Fibroblast of gingiva (primary cell): ENCODE measurements around the gene XPR1.

Source experiments
- DNase-seq: peaks from one replicate; pipeline ENCODE4 v3.0.0-alpha.2; 2011; ENCODE audit warnings: low read depth

XPR1 gene

DNA sequence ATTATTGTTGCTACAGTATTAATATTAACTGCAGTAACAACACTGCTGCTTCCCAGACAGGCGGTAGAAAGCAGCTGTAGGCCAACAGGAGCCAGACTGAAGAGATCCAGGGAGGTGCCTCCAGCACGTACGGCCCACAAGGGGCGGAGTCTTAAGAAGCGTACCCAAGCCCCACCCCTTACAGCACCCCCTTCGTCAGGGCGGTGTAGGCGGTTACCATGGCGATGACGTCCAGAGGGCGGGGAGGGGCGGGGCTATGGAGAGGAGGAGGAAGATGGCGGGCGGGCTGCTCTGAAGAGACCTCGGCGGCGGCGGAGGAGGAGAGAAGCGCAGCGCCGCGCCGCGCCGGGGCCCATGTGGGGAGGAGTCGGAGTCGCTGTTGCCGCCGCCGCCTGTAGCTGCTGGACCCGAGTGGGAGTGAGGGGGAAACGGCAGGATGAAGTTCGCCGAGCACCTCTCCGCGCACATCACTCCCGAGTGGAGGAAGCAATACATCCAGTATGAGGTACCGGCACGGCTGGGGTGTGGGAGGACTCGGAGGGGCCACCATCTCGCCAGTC, at the start of gene XPR1:
TSS of gene XPR1 (plus strand) at position 257 of the 560 bp plus-strand sequence. CDS start at position 437, 180 bp downstream.
- peak; percentile 99 for DNase-seq

DNA sequence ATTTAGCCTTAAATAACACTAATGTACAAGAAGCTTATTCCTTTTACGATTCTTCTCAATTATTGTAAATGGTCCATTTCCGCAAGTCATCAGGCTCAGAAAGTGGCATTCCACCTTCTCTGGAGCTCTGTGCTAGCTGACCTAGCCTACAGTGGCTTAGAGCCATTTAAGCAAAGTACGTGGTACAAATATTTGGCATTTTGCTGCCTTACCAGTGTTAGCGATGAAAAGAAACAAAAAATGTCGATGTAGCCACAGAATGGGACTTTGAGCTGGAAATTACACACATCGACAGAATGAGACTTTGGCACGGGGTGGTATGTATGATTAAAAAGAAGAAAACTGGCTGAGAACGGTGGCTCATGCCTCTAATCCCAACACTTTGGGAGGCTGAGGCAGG, 47.0 kb upstream of the XPR1 start:
- no peak for DNase-seq

DNA sequence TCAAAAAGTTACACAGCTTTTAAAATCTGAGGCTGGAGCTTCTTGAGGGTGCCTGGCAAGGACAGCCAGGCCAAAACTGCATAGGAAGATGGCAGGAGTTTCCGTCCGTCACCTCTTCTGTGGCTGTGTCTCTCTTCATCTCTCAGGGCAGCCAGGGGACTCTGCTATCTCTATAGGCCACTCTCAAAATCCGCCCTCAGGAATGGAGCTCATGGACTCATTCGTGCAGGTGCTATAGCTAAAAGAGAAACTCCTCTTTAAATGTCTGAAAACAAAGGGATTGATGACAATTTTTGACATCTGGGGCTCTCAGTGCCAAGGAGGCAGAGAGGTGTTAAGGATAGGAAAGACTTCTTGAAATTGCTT, 45.8 kb upstream of the XPR1 start:
- DNase-seq = no peak

DNA sequence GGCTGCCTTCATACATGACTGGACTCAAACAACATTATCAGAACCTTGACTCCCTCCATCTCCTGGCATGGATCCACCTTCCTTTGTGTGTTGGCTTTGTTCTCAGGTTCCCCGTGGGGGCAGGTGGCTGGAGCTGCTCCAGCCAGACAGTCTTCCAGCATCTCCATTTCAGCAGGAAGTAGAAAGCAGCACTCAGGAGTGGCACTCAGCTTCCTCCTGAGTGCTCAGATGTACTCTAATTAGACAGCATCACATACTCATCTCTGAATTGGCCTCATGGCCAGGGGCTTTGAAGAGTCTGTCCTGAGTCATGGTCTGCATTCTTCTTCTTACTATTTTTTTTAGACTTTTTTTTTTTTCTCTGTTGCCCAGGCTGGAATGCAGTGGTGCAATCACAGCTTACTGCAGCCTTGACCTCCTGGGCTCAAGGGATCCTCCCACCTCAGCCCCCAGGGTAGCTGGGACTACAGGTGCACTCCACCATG, 45.1 kb upstream of the XPR1 start:
- peak; percentile 21 for DNase-seq

DNA sequence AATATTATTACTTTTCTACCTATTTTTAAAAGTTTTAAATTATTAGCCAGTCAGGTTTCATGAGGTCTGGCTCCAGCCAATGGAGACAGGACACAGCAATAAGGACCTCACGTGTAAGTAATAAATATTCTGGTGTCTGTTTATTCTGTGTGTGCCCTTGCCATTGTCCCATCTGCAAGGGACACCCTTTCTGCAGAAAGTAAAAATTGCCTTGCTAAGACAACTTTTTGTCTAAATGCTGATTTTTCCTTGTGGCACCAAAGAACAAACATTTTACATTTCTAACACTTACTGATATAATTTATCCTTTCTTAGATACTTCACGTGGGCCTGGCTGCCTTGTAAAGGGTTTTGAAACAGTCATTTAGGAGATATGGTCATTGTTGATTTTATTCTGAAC, 43.7 kb upstream of the XPR1 start:
- DNase-seq = no peak

DNA sequence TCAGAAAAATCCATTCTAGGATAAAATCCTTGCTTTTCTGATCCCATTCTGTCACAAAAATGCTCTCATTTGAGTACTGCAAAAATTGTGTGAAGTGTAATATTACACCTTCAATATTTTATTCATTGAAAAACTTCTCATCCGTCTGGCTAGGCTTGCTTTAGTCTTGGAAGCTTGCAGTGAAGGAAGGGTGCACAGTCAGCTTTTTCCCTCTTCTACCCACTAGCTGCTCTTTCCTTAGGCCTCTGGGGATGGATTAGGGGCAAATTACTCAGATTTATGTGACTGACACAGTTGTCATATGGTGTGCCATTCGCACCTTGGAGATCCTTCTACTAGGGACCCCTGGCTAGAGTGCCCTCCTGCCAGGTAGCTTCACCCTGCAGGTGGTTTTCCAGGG, 40.9 kb upstream of the XPR1 start:
- DNase-seq = no peak

DNA sequence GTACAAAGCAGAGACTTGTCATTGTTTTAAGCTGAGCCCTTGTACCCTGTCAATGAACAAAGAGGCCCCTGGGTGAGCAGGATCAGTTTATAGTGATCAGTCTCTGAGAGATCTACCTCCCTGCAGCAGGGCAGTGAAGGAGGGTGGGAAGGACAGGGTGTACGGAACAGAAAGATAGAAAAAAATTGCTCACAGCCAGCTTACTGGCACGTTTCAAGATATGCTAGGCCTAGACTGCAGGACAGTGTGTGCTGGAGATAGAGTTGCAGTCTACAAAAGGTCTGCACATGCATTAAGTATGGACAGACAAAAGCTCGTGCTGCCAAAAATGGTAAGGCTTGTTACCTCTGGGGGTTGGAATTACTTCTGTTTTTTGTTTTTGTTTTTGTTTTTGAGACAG, 38.4 kb upstream of the XPR1 start:
- DNase-seq = no peak

DNA sequence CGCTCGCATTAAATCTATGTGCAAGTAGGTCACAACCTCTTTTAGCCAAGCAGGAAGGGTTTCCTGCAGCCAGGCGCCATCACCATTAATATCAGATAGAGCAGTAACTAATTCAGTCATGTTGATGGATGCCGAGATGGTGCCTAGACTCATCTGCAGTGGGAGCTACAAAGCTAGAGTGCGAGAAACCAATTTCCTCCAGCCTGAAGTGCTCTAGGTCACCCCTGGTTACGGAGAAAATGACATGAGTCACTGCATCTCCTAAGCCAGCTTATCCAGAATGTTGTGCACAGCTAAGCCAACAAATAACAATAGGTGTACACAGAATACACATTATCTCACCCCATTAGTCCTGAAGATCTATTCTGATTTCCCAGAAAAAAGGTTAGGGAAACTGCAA, 37.1 kb upstream of the XPR1 start:
- DNase-seq = no peak

DNA sequence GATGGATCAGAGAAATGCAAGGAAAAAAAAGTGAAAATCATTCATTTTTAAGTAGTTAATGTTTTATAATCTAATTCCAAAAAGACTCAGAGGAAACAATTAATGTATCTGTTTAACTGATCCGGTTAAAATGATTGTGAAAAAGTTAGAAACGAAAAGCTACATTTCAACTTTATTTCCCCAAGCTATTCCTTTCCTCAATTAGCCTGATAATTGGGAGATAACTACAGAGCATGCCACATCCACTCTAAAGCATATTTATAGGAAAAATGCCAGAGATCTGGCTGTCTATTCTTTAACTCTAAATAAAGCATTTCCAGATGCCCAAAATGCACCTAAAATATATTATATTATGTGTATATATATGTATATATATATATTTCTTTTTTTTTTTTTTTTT, 35.9 kb upstream of the XPR1 start:
- DNase-seq = no peak

DNA sequence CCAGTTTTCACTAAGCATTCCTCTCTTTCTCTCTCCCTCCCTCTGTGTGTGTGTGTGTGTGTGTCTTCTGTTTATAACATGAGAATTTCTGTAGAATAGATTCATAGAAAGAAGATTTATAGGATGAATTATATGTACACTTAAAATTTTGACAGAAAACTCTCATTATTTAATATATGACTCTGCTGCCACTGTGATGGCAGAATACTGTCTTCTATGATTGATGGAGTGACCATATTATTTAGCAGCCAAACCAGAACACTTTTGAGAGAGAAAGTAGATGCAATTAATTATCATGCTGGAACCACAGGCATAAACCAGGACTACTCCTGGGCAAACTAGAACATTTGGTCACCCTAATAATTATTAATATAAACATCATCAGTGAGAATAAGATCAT, 34.3 kb upstream of the XPR1 start:
- no peak for DNase-seq

DNA sequence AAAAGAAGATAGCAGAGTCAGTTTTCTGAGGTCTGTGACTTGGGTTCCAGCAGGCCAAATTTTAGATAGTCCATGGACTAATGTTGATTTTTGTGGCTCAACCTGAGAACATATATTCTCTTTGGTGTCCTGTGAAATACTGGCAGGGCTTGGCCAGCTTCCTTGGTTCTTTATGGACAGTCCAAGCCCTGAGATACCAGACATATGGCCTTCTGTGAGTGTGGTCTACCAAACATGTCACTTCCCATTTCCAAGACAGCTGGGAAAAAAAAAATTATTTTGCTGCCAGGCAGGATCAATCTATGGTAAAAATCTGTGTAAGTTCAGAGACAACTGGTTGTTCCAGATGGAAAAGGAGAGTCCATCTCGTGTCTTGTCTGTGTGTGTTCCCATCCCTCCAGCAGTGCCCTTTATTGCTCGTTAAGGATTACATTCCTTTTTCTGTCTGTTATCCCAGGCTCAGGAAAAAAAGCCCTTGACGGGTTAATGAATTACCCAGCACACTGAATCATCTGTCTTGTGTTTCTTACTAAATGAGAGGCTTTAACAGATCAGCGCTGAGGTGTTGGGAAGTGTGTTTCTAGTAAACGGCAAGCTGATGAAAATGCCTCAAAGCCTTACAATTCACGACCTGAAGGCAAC, 33.4 kb upstream of the XPR1 start:
- no peak for DNase-seq

DNA sequence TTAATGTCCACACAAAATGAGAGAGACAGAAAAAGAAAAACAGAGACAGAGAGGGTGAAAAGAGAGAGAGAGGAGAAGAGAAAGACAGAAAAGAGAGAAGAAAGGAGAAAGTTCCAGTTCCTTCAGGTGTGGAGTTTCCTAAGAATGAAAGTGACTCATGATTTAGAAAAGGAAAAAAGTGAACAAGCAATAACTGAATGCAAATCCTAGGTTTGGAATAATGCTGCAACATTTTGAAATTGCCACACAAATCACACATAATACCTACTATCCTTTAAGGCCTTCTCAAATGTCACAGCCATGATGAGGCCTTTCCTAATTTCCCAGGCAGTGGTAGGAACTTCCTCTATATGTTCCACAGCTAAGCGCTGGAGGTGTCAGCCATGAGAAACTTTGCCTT, 31.5 kb upstream of the XPR1 start:
- DNase-seq = no peak

DNA sequence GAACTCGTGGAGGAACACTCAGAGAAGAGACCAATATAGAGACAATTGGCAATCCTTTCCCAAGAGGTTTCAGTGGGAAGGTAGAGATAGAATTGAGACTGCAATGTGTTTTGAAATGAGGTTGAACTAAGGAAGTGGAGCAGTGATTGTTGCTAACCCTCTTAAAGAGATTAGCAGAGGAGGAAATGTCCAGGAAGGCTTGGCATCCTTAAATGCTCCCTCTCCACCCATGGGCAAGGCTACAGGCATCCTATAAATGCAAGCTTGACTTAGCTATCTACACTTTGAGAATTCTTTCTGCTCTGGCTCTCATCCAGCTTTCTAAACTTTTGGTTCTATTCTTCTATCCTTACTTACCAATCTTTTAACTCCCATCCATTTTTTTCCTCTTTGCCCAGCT, 30.3 kb upstream of the XPR1 start:
- DNase-seq = no peak

DNA sequence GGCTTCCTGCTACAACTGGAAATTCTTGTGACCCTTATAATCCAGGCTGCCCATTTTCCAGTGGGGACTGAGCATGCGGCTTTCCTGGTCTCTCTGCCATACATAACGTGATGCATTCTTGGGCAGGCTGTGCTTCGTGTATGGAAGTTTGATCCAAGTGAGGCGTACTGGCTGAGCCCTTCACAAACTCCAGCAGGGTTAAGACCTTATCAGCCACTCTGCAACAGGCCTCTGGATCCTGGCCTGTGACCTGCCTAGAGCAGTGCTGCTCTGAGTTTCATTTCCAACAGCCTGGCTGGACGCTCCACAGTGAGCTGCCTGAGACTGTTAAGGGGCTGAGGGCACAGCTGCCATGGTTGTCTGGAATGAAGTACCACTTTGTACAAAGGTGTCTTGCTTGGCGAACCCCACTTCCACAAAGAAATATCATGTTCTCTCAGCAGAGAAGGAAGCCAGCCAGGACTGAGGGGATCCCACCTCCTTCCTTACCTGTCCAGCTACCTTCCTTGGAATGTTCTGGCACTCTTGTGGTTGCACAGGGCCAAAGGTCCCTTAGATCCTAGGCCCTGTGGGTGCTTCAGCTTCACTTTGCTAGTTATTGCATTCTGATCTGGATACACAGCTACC, 28.5 kb upstream of the XPR1 start:
- DNase-seq = no peak

DNA sequence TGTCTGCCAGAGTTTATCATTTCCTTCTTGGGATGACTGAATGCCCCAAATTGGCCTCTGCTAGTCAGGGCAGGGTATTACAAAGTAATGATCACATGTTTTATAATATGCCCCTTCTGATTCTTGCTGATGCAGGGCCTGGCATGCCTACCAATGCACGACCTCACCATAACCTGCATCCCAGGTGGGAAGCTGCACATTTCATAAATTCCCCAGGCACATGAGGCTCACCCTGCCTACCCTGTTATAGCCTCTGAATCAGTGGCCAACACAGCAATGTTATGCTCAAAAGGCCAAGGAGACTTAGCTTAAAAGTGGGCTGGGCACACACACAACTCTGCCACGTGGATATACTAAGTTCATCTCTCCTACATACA, 28.0 kb upstream of the XPR1 start:
- DNase-seq = no peak

DNA sequence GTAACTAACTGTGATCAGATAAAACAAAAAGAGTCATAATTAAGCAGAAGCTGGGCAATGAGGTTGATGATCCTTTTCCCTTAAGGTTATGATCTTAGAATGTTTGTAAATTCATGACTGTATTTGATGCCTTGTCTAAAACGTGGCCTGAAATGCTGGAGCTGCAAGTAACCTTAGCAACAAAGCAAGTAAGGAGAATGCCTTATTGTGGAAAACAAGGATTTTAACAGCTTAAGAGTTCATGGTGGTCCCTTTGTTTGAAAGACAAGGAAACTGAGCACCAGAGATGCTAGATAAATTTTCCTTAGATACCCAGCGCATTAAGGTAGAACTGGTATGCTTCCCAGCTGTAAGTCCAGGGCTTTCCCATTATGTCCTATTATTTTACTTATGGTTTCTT, 25.7 kb upstream of the XPR1 start:
- no peak for DNase-seq

DNA sequence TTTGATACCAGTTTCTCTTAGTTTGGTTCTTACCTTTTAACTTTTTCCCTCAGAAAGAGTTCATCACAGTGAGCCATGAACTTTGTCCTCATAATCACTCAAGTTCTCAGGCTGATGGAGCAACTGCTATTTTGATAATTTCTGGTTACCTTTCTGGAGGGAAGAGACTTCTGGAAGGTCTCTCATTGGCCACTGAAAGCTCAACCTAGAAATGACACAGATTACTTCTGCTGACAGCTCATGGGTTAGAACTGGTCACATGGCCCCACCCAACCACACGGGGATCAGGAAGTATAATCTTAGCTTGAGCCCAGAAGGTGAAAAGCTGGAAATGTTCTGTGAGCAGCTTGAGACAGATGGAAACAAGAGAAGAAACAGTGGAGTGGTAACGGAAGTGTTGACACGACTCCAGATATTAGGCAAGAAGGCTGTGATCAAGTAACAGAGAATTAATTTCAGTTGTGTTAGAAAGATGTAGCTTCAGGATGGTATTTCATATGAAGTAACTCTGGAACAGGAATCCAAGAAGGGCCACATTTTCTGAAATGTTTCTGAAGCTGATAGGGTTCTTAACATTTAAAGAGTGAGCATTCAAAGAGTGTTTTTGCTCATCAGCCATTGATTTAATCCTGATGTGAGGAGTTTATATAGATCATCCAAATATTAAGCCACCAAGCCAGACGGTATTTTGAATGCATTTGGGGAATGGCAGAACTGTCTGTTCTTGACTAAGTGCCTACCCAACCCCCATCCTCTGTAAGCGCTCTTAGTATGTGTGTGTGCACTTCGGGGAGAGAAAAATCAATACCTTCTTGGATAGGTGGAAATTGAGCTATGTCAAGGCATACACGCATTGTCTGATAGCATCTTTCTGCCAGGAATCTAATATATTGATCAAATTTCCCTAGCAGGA, 21.9 kb upstream of the XPR1 start:
- DNase-seq = peak; percentile 85

DNA sequence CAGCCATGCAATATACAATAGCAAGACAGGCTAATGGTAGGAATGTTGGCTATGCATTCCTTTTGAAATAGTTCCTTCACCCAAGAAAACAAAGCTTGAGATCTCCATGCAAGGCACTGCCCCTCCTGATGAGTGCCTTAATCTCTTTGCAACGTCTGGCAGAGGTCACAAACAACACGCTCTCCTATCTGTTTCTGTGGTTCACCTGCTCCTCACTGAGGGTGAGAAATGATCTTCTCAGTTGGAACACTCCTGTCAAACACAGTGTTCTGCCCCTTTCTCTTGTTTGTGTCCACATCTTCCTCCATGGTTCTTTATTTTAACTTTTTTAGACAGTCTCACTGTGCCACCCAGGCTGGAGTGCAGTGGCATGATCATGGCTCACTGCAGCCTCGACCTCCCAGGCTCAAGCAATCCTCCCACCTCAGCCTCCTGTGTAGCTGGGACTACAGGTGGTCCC, 21.2 kb upstream of the XPR1 start:
- DNase-seq = no peak

DNA sequence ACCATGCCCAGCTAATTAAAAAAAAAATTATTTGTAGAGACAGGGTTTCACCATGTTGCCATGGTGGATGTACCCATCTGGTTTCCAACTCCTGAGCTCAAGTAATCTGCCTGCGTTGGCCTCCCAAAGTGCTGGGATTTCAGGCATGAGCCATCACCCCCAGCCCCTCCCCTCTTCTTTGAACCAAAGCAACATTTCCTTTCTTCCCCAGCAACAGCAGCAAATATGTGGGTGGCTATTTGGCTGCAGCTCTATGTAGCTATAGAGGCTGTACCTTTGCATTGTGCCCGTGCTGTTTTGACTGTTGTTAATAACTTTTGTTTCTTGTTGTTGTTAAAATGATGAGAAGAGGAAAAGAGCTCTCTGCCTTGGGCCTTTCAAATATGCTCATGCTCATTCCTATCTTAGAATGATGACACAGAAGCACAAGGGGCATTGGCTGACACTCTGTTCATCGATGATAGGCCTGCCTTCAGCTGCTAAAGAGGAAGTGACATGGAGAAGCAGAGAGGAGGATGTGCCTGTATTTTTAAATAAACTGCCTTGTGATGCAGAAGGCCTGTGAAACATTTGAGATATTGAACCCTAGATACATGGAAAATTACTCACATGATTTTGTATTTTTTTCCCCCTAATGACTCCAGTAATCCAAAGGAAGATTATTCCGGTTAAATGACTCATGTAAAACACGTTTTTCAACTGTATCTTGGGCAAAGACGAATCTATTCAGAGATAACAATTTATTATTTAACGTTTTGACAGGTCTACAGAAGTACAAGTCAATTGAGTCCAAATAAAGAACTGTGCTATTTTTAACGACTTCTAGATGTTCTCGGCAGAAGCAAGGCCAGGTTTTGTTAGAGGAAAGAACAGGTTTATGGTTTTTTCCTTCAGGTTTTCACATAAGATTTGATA, 20.5 kb upstream of the XPR1 start:
- no peak for DNase-seq

DNA sequence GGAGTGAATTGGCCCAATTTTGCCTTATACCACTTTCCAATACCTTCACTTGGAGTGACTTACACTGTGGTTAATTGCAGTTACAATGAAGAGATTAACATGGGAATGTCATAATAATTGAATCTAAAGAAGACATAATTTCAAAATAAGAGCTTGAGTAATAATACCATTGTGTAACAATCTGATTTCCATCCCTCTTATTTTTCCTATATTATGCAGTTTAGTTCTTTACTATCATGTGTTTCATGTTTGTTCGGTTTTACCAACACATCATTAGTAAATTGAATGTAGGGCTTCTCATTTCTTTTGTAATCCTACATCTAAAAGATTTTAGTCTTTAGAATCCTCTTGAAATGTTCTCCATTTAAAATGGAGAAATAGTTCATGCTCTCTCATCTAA, 19.2 kb upstream of the XPR1 start:
- DNase-seq = no peak

DNA sequence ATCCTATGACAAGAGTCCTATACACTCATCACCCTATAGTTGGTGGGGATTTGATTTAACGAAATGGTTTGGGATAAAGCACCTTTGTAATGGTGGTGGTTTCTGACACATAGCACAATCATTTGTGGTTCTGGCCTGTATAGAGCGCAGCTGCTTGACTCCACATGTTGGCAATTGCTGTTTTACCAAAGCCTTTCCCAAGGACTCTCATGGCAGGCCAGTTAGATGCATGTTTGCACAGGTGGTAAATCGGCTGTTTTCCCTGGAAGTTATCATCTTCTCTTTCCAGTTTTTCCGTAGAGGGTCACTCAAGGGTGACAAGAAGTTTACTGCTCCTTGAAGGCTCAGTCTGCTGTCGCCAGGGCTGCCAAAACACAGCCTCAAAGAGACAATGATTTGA, 17.1 kb upstream of the XPR1 start:
- DNase-seq = no peak
